NCI-H82 treated with DMSO at 0.1 percent for 48 hours (cell line): ENCODE results near the gene PPP1R12B.
"Not testable (repeated sequence)": the region's sequence is repeated elsewhere in the genome, so short reads cannot be mapped to it uniquely, and the experiment has no call there.

Source experiments
- DNase-seq: peaks from one replicate; lab custom pipeline; 2025; ENCODE audit not compliant: unreplicated experiment; lab: John Stamatoyannopoulos, UW

Gene PPP1R12B

DNA sequence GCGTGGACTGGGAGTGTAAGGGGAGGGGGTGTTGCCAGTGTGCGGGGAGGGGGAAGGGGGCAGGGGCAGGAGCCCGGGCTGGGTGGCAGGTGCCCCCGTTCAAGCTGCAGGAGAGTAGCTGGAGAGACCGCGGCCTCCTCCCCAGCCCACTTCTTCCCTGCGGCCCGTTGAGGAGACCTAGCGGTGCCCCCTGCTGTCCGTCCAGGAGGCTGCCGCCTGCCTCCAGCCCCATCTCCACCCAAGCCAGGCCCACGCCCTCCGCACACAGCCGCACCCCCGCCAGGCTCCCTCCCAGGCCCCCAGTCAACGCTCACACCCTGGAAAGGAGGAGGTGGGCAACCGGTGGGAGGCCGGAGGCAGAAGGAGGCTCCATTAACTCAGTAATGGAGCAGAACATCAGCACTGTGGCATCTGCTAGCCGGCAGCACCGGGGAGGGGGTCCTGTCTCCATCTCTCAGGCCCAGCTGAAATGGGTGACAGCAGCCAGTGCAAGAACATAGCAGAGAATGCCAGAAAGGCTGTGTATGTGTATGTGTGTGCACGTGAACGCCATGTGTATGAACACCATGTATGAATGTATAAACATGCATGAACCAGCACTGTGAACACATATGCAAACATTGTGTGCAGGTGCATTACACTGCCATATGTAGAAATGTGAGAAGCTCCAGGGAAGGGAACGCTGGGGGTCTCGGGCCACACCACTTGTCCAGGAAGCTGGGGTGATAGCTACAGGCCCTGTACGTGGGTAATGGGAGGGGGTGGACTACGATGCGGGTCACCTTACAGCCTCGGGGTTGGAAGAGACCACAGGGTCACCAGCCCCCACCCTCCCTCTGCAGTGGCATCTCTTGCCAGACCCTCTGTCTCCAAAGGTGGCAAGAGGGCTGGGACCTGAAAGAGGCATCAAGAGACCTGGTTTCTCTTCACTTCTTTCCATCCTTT is 277.2 kb downstream of the PPP1R12B start:
- peak; percentile 42 for DNase-seq

DNA sequence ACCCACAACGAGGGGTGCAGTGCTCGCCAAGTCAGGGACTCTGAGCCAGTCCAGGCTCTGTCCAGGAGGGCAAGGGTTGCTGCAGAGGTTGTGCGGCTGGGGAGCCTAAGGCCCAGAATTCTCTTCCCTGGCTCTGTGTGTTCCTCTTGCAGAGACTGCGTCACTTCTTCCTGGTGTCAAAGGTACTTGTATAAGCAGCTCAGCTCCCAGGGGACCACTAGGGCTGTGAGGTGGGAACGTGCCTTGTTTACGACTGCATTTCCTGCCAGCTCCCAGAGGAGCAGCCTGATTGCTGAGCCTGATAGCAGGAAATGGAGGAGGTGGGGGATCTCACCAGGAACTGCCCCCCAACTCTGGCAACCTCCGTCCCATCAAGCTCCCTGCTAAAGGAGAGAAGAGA is 278.5 kb downstream of the PPP1R12B start:
- DNase-seq, result not testable (repeated sequence)

GRCh38 chr1:202627841-202628565 is 279.5 kb downstream of the PPP1R12B start:
- DNase-seq, result no peak

DNA sequence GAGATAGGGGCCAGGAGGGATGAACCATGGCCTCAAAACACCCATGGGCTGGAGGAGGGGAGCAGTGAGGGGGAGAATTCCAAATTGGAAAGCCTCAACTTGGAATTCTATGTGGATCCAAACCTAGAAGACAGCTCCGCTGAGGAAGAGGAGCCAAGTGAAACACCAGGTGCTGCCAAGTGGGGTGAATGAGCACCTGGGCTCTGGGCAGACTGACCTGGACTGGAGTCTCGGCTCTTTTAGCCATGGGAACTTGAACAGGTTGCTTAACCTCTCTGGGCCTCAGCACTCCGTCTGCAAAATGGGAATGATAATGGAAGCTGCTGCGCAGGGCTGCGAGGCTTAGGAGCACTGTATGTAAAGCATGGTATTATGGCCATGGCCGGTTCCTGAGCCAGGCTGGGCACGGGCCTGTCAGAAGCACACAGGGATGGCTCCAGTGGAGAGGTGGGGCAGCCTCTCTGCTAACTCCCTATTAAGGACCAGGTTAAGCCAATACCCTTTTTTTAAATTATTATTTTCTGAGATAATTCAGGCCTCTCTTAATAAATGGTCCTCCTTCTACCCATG is 280.2 kb downstream of the PPP1R12B start:
- DNase-seq, result no peak

GRCh38 chr1:202629257-202629811 is 280.8 kb downstream of the PPP1R12B start:
- DNase-seq, result not testable (repeated sequence)

GRCh38 chr1:202630096-202630495 is 281.6 kb downstream of the PPP1R12B start:
- DNase-seq, result not testable (repeated sequence)

GRCh38 chr1:202630541-202630940 is 282.0 kb downstream of the PPP1R12B start:
- DNase-seq, result no peak

DNA sequence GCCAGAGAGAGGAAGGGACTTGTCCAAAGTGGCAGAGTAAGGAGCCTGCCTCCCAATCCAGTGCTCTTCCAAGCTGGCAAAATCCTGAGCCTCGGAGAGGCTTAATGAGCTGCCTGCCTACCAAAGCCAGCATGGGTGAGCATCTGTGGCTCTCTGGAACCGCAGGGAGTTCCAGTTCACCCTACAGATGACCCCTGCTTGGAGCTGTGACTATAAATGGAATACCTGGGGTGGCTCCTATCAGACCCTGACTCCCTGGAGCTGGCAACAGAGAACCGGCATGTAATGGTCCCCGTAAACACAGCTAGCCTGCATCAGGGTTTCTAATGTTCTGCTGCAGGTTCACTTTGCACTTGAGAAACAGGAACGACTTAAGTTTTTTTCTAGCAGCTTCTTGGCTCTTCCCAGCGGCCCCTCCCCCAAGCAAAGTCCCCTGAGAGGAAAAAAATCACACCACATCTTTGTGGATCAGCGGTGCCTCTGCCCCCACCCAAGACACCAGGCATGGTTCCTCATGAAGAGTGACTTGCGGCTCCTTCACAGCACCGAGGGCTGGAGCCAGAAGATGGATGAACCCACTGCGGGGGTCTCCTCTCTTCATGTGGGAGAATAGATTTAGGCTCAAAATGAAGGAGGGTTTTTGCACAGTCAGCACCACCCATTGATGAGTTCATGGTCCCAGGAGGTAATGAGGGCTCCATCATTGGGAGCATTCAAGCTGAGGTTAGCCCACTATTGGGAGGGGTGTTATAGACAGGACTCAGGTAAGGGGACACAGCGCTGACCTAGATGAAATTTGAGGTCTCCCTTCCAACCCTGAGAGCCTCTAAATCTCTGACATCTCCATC is 282.8 kb downstream of the PPP1R12B start:
- no peak for DNase-seq

- no peak for DNase-seq
Observed at GRCh38 chr1:202632241-202632640, 283.7 kb downstream of the PPP1R12B start.

- not testable (repeated sequence) for DNase-seq
Observed at GRCh38 chr1:202636171-202636570, 287.7 kb downstream of the PPP1R12B start.

DNA sequence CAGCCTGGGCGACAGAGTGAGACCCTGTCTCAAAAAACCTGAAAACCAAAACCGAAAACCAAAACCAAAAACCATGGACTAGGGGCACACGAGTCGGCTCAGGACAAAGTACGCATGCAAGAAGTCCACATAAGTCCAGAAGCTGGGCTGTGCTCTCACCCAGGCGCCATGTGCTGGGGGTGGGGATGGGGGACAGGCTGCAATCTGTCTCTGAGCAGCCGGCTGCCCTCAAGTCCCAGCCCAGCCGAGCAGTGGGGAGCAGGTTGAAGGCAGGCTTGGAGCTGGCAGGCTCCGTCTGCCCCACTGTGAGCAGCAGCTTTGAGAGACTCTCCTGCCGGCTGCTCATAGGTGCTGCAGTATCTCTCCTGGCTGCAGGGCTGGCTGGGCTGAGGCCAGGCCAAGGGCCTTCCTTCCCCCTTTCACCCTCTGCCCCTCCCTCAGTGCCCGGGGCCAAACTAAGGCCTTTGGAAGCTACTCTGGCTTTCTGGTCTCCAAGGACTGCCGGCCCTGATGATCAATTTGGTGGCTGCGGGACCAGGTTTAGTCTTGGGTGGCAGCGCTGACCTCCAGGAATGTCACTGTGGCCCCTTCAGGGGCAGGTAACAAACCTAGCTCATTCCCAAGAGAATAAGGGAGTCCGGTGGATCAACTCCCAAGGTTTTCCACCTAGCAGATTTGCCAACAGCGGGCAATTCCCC is 289.0 kb downstream of the PPP1R12B start:
- DNase-seq, result not testable (repeated sequence)

- DNase-seq, result peak; percentile 13
Observed at GRCh38 chr1:202638019-202638700, 289.7 kb downstream of the PPP1R12B start.

DNA sequence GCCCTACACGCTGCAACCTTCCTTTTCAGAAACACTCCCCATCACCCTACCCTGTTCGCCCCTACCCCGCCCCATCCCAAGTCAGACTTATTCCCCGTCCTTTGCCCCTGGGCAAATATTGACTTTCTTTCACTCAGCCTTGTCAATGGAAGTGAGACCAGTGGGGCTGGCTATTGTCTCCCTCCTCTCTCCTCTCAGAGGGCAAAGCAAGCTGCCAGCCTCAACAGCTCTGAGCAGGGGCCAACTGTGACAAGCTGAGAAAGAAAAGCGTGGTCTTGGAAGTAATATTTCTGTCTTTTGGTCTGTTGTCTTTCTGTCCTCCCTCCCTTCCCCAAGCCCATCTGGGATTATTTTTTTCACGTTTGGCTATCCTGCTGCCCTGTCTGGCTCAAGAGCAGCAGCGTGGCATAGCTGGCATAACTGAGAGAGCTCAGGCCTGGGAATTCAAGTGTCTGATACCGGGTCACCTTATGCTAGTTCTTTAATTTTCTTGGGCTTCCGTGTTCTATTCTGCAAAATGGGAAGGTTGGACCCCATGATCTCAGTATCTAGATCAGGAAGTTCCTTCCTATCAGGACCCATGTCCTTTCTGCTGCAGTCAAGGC is 290.3 kb downstream of the PPP1R12B start:
- DNase-seq, result not testable (repeated sequence)

DNA sequence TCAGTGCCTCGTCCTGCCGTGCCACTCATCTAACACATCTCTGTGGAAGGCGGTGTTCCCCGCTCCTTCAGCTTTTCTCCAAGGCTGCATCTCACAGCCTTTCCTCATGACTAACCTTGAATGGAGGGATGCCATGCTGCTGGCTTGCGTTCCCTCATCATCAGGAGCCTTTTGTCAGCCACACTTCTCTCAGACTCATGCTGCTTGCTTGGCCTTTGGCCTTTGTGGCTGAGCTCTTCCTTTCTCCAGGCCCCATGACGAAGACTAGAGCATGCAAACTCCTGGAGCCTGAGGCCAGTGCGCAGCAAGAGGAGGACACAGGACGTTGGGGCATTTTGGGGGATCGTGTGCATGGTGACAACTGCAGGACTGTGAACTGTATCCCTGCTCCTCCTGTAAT is 291.0 kb downstream of the PPP1R12B start:
- DNase-seq, result no peak

GRCh38 chr1:202642212-202642611 is 293.7 kb downstream of the PPP1R12B start:
- no peak for DNase-seq
